ENCODE results near the gene SLC15A1. TPM values are rescaled to one million over a fixed set of nuclear protein-coding genes. Genes with fewer than 3 reads are reported as not detected.
A peak's percentile ranks its signal among the peaks of the same experiment; 100 is the strongest.

Gene SLC15A1
- total and polyA plus RNA-seq, 2 donors (not counting 1 experiment from before 2014, with no cell fraction given) = not detected

DNA sequence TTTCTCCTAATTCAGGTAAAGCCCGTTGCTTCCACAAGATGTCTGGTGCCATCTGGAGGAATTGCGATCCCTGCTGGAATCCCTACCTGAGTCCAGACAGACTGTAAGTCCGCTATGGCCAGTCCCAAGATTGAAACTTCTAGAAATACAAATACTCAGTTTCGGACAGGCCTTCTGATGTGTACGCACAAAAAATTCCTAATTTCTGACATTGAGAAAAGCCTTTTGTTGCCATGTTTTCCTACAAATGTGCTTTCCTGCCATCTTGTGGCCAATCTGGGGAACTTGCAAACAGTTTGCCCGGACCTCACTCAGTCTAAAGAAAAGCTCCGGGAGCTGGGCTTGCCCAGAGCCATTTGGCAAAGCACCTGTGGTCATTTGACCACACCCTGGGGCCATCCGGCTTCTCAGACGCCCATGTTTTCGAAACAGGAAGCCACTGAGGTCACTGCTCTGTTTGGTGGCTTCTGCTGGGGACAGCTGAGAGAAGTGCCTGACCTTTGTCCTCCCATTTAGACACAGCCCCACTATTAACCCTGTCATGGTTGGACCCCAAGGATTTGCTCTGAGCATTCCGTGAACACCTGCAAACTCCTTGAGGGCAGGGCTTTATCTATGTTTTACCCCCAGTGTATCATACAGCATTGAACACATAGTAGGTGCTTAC lies 79.4 kb downstream of the SLC15A1 start:
- intact Hi-C loops (cut with micrococcal nuclease) = loop anchor here (1.0 to 5.0 kb wide), 3 partner anchors 169 to 268 kb away; no protein-coding TSS in a partner anchor
- peaks cover 0 to 3% of the 10 kb centered on the region in 2 donors for H3K4me1 ChIP-seq (ENCODE audit: control insufficient read depth in 2 of 2, insufficient read depth in 2 of 2, low read length in 2 of 2)
- ATAC-seq (ENCODE audit: low read depth) (peak; percentile 53), DNase-seq (peak; percentile 68)
- no peak overlapping the region for H3K27ac ChIP-seq (ENCODE audit: low read length in 2 of 2)
- TF ChIP-seq, protein P1, sequence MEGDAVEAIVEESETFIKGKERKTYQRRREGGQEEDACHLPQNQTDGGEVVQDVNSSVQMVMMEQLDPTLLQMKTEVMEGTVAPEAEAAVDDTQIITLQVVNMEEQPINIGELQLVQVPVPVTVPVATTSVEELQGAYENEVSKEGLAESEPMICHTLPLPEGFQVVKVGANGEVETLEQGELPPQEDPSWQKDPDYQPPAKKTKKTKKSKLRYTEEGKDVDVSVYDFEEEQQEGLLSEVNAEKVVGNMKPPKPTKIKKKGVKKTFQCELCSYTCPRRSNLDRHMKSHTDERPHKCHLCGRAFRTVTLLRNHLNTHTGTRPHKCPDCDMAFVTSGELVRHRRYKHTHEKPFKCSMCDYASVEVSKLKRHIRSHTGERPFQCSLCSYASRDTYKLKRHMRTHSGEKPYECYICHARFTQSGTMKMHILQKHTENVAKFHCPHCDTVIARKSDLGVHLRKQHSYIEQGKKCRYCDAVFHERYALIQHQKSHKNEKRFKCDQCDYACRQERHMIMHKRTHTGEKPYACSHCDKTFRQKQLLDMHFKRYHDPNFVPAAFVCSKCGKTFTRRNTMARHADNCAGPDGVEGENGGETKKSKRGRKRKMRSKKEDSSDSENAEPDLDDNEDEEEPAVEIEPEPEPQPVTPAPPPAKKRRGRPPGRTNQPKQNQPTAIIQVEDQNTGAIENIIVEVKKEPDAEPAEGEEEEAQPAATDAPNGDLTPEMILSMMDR (IDR thresholded peaks at IDR 0.05) = peak; percentile 83
- TF ChIP-seq EZH2 (IDR thresholded peaks at IDR 0.05; ENCODE audit: borderline replicate concordance, insufficient read depth, low read depth, low read length, poor library complexity, severe bottlenecking) = no peak
- no peaks in the 10 kb centered on the region for H3K27me3 ChIP-seq (replicated peaks in 1 of 4; ENCODE audit: control extremely low read depth in 1 of 4, control insufficient read depth in 3 of 4, insufficient read depth in 4 of 4, low read length in 3 of 4)
- peaks cover 12% of the 10 kb centered on the region for H3K27me3 Mint-ChIP-seq
- no peaks in the 10 kb centered on the region for H3K4me1 Mint-ChIP-seq
- H3K36me3 ChIP-seq (replicated peaks in 1 of 2; ENCODE audit: control extremely low read depth in 1 of 2, control insufficient read depth in 1 of 2, extremely low read depth in 1 of 2, insufficient read depth in 2 of 2, low read length in 1 of 2) = no peaks in the 10 kb centered on the region
- no peak overlapping the region for H3K4me3 Mint-ChIP-seq
- H3K4me2 ChIP-seq (replicated peaks; ENCODE audit: low read depth, low read length, poor library complexity, severe bottlenecking) = no peak overlapping the region
- POLR2A ChIA-PET = interaction anchor here (0.7 kb wide), 1 partner anchor 16 kb away, joined by 3 read pairs; no protein-coding TSS in a partner anchor
- H3K9me3 ChIP-seq (ENCODE audit: control extremely low read depth in 1 of 3, control insufficient read depth in 2 of 3, insufficient read depth in 1 of 3, low read length in 2 of 3) = no peaks in the 10 kb centered on the region
- no peak overlapping the region for H3K4me3 ChIP-seq (ENCODE audit: control extremely low read depth in 1 of 5, extremely low read depth in 1 of 5, insufficient read depth in 1 of 5, low read depth in 2 of 5, low read length in 4 of 5)
- H2AFZ ChIP-seq (ENCODE audit: insufficient read depth, low read depth, low read length, poor library complexity, severe bottlenecking) = peak overlapping the region; percentile 32
- no peak overlapping the region for H3K27ac Mint-ChIP-seq
- H3K79me2 ChIP-seq (ENCODE audit: control insufficient read depth, insufficient read depth, low read length) = no peaks in the 10 kb centered on the region
- H3K9ac ChIP-seq (ENCODE audit: low read length) = no peak overlapping the region
- H4K20me1 ChIP-seq (ENCODE audit: control insufficient read depth, insufficient read depth, low read length, poor library complexity, severe bottlenecking) = no peaks in the 10 kb centered on the region
- no peaks in the 10 kb centered on the region for H3K9me3 Mint-ChIP-seq (ENCODE audit: insufficient read depth)
- CTCF ChIA-PET = interaction anchor here (0.6 to 5.8 kb wide), 15 partner anchors 9 to 824 kb away, joined by 3 to 68 read pairs (median 3); no protein-coding TSS in a partner anchor
- WGBS (ENCODE audit: insufficient coverage) = 37% methylated on average over 8 of the region's 11 CpGs

DNA sequence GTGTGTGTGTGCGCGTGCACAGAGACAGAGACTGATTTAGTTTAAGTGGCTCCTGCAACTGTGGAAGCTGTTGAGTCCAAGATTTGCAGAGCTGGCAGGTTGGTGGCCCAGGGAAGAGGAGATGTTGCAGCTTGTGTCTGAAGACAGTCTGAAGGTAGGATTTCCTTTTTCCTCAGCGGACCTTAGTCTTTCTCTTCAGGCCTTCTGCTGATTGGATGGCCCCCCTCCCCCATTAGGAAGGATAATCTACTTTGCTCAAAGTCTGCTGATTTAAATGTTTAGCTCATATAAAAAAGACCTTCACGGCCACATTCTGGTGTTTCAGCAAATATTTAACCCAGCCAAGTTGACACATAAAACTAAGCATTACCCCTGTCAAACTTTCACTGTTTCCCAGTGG lies 84.3 kb downstream of the SLC15A1 start:
- Mint-ChIP-seq H3K27ac (no peak overlapping the region), H3K27me3 (peaks cover 22% of the 10 kb centered on the region), H3K9me3 (ENCODE audit: insufficient read depth) (no peaks in the 10 kb centered on the region), H3K4me1 (no peaks in the 10 kb centered on the region), H3K4me3 (no peak overlapping the region)
- Histone ChIP-seq H3K27me3 (replicated peaks in 1 of 4; ENCODE audit: control extremely low read depth in 1 of 4, control insufficient read depth in 3 of 4, insufficient read depth in 4 of 4, low read length in 3 of 4) (no peaks in the 10 kb centered on the region), H4K20me1 (ENCODE audit: control insufficient read depth, insufficient read depth, low read length, poor library complexity, severe bottlenecking) (no peaks in the 10 kb centered on the region), H3K79me2 (ENCODE audit: control insufficient read depth, insufficient read depth, low read length) (no peaks in the 10 kb centered on the region), H3K4me2 (replicated peaks; ENCODE audit: low read depth, low read length, poor library complexity, severe bottlenecking) (no peak overlapping the region), H2AFZ (ENCODE audit: insufficient read depth, low read depth, low read length, poor library complexity, severe bottlenecking) (no peak overlapping the region), H3K27ac (ENCODE audit: low read length in 2 of 2) (no peak overlapping the region), H3K4me1 (ENCODE audit: control insufficient read depth in 2 of 2, insufficient read depth in 2 of 2, low read length in 2 of 2) (peaks cover 0 to under 1% of the 10 kb centered on the region in 2 donors), H3K4me3 (ENCODE audit: control extremely low read depth in 1 of 5, extremely low read depth in 1 of 5, insufficient read depth in 1 of 5, low read depth in 2 of 5, low read length in 4 of 5) (no peak overlapping the region), H3K9me3 (ENCODE audit: control extremely low read depth in 1 of 3, control insufficient read depth in 2 of 3, insufficient read depth in 1 of 3, low read length in 2 of 3) (no peaks in the 10 kb centered on the region), H3K9ac (ENCODE audit: low read length) (no peak overlapping the region), H3K36me3 (replicated peaks in 1 of 2; ENCODE audit: control extremely low read depth in 1 of 2, control insufficient read depth in 1 of 2, extremely low read depth in 1 of 2, insufficient read depth in 2 of 2, low read length in 1 of 2) (no peaks in the 10 kb centered on the region)
- DNase-seq (no peak), ATAC-seq (ENCODE audit: low read depth) (no peak)
- CTCF ChIA-PET = interaction anchor here (0.8 to 1.5 kb wide), 4 partner anchors 16 to 223 kb away, joined by 3 to 9 read pairs (median 5); no protein-coding TSS in a partner anchor
- POLR2A ChIA-PET = interaction anchor here (0.6 kb wide), 1 partner anchor 38 kb away, joined by 3 read pairs; no protein-coding TSS in a partner anchor
- 100% methylated on average over 2 of the region's 4 CpGs for WGBS (ENCODE audit: insufficient coverage)
- TF ChIP-seq, protein P1 (IDR thresholded peaks at IDR 0.05) = no peak
- no peak for TF ChIP-seq EZH2 (IDR thresholded peaks at IDR 0.05; ENCODE audit: borderline replicate concordance, insufficient read depth, low read depth, low read length, poor library complexity, severe bottlenecking)
- intact Hi-C loops (cut with micrococcal nuclease) = no loop called here

Measured in B cell (primary cell).